Psoas muscle (tissue), 8 donors: ENCODE measurements around the gene FAM184A. TPM values are rescaled to one million over a fixed set of nuclear protein-coding genes. Genes with fewer than 3 reads are reported as not detected.

Experiments
- ATAC-seq, 4 donors: fragments of 200-7000 bp; cut with Tn5 transposase; one replicate each; pipeline ENCODE4 v1.9.1; 2020; ENCODE audit warnings: moderate library complexity in 3 of 4, mild to moderate bottlenecking in 2 of 4
- DNase-seq, 2 donors: peaks; one replicate each; pipeline ENCODE4 v3.0.0-alpha.2; 2020
- H3K27ac ChIP-seq: fragments of 200-600 bp; one replicate; pipeline ENCODE4 v1.8.0; 2022
- H3K27me3 ChIP-seq, 3 donors: fragments of 200-600 bp in 1 of 3; one replicate each; pipeline versions ENCODE4 v1.6.1 to v1.8.0; 2013 to 2022; ENCODE audit warnings: low read length in 2 of 3, mild to moderate bottlenecking in 2 of 3, moderate library complexity in 1 of 3; ENCODE audit not compliant: insufficient read depth in 3 of 3
- H3K36me3 ChIP-seq, 2 donors: fragments of 200-600 bp in 1 of 2; one replicate each; pipeline versions ENCODE4 v1.6.1 to v1.8.0; 2013 to 2022; ENCODE audit warnings: low read depth in 1 of 2, mild to moderate bottlenecking in 1 of 2, moderate library complexity in 1 of 2; ENCODE audit not compliant: insufficient read depth in 1 of 2
- H3K4me1 ChIP-seq: fragments of 200-600 bp; one replicate; pipeline ENCODE4 v1.8.0; 2022
- H3K4me3 ChIP-seq: fragments of 200-600 bp; one replicate; pipeline ENCODE4 v1.8.0; 2022; ENCODE audit warnings: mild to moderate bottlenecking
- H3K9me3 ChIP-seq: fragments of 200-600 bp; one replicate; pipeline ENCODE4 v1.8.0; 2022
- CTCF ChIP-seq: fragments of 200-600 bp; IDR thresholded peaks from one replicate; pipeline ENCODE4 v1.8.0; 2022; ENCODE audit warnings: antibody characterized with exemption
- WGBS, 3 donors: extraction: QIAGEN DNeasy Blood & Tissue Kit; methylation state at CpG; one replicate each; pipeline versions ENCODE4 v1.1.6 to v1.1.7; 2013; 5-methylcytosine and 5-hydroxymethylcytosine counted together
- intact Hi-C, 2 donors: fragments of 100-400 bp; cut with DNase I; formaldehyde crosslinking; loops; one replicate each; pipeline versions ENCODE4 v1.11.0 to v1.14.2; 2022
- polyA plus RNA-seq, 3 donors: library from polyadenylated mRNA; stranded (reverse); fragments of 200-250 nt; gene quantifications; one replicate each; pipeline ENCODE4 v1.2.3, GENCODE V29; 2013
- total RNA-seq, 4 donors: library from RNA; stranded (reverse); fragmentation: NEBNext Ultra II Directional in 2 of 4; extraction: Animal tissue kit (Norgen Biotek cat#: 25700) in 2 of 4; gene quantifications; one replicate each; pipeline versions ENCODE4 v1.2.1 to v1.2.4, GENCODE V29; 2021 to 2023
- donor health status: healthy with polysubstance abuse.
- donor health status: DM: no; HTN: no; CAD: no; lungs with moderate emphysema.
- donor health status: Bipolar disorder and iron deficiency.
- donor health status: healthy.
- donor health status: DM: yes; HTN: yes; CAD: no.
- donor health status: DM: no; HTN: no; CAD: no.
- donor health status: DM: no; HTN: no; CAD: no.
- donor health status: DM: yes; HTN: yes; CAD: no.

FAM184A gene
- total and polyA plus RNA-seq, 7 donors: 0.14 to 0.52 (median 0.39) TPM

GRCh38 chr6:119061215-119061614, 17.2 kb downstream of the FAM184A start:
- no peaks in the 10 kb centered on the region for H3K9me3 ChIP-seq
- H3K36me3 ChIP-seq: no peaks in the 10 kb centered on the region
- H3K4me3 ChIP-seq: no peak overlapping the region
- ATAC-seq: no peak
- H3K4me1 ChIP-seq: no peaks in the 10 kb centered on the region
- H3K27me3 ChIP-seq: no peaks in the 10 kb centered on the region
- TF ChIP-seq CTCF: no peak
- DNase-seq: no peak
- intact Hi-C loops: no loop called here
- WGBS, 3 donors: 93 to 94% (median 94%) methylated on average over 3 of the region's 3 CpGs
- H3K27ac ChIP-seq: no peak overlapping the region

- no peak for ATAC-seq
- 64 to 71% (median 68%) methylated on average over 4 of the region's 4 CpGs for WGBS, 3 donors
- Histone ChIP-seq H3K4me1 (no peaks in the 10 kb centered on the region), H3K27ac (no peak overlapping the region), H3K36me3 (no peaks in the 10 kb centered on the region), H3K9me3 (no peaks in the 10 kb centered on the region), H3K4me3 (no peak overlapping the region), H3K27me3 (no peaks in the 10 kb centered on the region)
- intact Hi-C loops: no loop called here
- no peak for TF ChIP-seq CTCF
- DNase-seq: no peak
These were observed 18.1 kb downstream of the FAM184A start for GRCh38 chr6:119060255-119060907.

- DNase-seq (no peak), ATAC-seq (no peak)
These were observed 23.4 kb downstream of the FAM184A start for GRCh38 chr6:119055069-119055468.

GRCh38 chr6:119052987-119053386, 25.5 kb downstream of the FAM184A start:
- WGBS, 3 donors: 73 to 86% (median 84%) methylated on average over 1 of the region's 1 CpG
- H3K27me3 ChIP-seq: no peaks in the 10 kb centered on the region
- no peak overlapping the region for H3K4me3 ChIP-seq

More at GRCh38 chr6:119055069-119055468, 23.4 kb downstream of the FAM184A start:
- no peaks in the 10 kb centered on the region for H3K27me3 ChIP-seq
- H3K9me3 ChIP-seq: no peaks in the 10 kb centered on the region
- H3K4me1 ChIP-seq: no peaks in the 10 kb centered on the region
- 89 to 98% (median 91%) methylated on average over 1 of the region's 1 CpG for WGBS, 3 donors
- no peak overlapping the region for H3K27ac ChIP-seq
- intact Hi-C loops: no loop called here
- no peaks in the 10 kb centered on the region for H3K36me3 ChIP-seq
- H3K4me3 ChIP-seq: no peak overlapping the region
- no peak for TF ChIP-seq CTCF

More at GRCh38 chr6:119052987-119053386, 25.5 kb downstream of the FAM184A start:
- no peak for TF ChIP-seq CTCF
- H3K36me3 ChIP-seq: no peaks in the 10 kb centered on the region
- H3K27ac ChIP-seq: no peak overlapping the region
- no peaks in the 10 kb centered on the region for H3K9me3 ChIP-seq
- ATAC-seq (no peak), DNase-seq (no peak)
- intact Hi-C loops: no loop called here
- no peaks in the 10 kb centered on the region for H3K4me1 ChIP-seq
